Measurements from ENCODE around the gene COX7A2L. TPM values are rescaled to one million over a fixed set of nuclear protein-coding genes. Genes with fewer than 3 reads are reported as not detected.

Gene COX7A2L
- total RNA-seq, 1 experiment from 2014 or later = 99.5 TPM

- Mint-ChIP-seq H3K27ac (no peak overlapping the region; the same call in 1 of the 2 replicates), H3K4me1 (peaks cover 8% of the 10 kb centered on the region; the same call in 1 of the 2 replicates), H3K27me3 (ENCODE audit: low read depth) (no peaks in the 10 kb centered on the region), H3K36me3 (no peaks in the 10 kb centered on the region), H3K4me3 (no peak overlapping the region), H3K9me3 (no peaks in the 10 kb centered on the region)
- ChIA-PET POLR2A (no interaction called here), CTCF (no interaction called here)
- ATAC-seq (no peak), DNase-seq (ENCODE audit: low spot score) (no peak)
- TF ChIP-seq FOXP1 (CRISPR knock-in tag; IDR thresholded peaks at IDR 0.05; ENCODE audit: borderline replicate concordance) = no peak
- no peak for TF ChIP-seq EMX1 (CRISPR knock-in tag; IDR thresholded peaks at IDR 0.05)
- no peak for TF ChIP-seq ARID4B (CRISPR knock-in tag; IDR thresholded peaks at IDR 0.05; ENCODE audit: borderline replicate concordance)
- TF ChIP-seq, protein P1, sequence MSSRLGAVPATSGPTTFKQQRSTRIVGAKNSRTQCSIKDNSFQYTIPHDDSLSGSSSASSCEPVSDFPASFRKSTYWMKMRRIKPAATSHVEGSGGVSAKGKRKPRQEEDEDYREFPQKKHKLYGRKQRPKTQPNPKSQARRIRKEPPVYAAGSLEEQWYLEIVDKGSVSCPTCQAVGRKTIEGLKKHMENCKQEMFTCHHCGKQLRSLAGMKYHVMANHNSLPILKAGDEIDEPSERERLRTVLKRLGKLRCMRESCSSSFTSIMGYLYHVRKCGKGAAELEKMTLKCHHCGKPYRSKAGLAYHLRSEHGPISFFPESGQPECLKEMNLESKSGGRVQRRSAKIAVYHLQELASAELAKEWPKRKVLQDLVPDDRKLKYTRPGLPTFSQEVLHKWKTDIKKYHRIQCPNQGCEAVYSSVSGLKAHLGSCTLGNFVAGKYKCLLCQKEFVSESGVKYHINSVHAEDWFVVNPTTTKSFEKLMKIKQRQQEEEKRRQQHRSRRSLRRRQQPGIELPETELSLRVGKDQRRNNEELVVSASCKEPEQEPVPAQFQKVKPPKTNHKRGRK (CRISPR knock-in tag; IDR thresholded peaks at IDR 0.05; ENCODE audit: borderline replicate concordance) = no peak
- TF ChIP-seq, protein P2, sequence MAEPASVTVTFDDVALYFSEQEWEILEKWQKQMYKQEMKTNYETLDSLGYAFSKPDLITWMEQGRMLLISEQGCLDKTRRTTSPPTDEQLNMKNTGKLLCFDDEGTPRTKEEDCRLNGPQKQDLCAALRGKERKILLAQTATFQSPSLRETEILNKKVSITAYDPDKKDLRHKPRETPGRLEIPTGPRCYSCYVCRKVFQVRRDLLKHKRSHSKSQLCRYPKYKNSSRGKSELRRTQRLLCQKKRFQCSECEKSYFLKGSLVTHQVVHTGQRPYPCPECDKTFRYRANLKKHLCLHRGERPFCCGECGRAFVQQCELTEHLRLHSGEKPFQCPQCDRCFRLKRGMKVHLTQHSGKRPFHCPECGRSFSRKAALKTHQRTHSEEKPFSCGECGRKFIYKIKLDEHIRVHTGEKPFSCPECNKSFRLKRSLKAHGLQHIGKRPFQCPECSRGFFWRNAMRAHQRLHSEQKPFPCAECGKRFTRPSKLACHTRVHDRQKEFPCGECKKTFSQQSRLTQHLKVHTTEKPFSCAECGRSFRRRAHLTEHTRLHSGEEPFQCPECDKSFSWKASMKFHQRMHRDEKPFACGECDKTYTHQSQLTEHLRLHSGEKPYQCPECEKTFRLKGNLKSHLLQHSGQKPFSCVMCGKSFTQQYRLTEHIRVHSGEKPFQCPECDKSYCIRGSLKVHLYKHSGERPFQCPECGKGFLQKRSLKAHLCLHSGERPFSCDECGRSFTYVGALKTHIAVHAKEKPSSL (CRISPR knock-in tag; conservative IDR thresholded peaks at IDR 0.05) = no peak
- TF ChIP-seq, protein P3, sequence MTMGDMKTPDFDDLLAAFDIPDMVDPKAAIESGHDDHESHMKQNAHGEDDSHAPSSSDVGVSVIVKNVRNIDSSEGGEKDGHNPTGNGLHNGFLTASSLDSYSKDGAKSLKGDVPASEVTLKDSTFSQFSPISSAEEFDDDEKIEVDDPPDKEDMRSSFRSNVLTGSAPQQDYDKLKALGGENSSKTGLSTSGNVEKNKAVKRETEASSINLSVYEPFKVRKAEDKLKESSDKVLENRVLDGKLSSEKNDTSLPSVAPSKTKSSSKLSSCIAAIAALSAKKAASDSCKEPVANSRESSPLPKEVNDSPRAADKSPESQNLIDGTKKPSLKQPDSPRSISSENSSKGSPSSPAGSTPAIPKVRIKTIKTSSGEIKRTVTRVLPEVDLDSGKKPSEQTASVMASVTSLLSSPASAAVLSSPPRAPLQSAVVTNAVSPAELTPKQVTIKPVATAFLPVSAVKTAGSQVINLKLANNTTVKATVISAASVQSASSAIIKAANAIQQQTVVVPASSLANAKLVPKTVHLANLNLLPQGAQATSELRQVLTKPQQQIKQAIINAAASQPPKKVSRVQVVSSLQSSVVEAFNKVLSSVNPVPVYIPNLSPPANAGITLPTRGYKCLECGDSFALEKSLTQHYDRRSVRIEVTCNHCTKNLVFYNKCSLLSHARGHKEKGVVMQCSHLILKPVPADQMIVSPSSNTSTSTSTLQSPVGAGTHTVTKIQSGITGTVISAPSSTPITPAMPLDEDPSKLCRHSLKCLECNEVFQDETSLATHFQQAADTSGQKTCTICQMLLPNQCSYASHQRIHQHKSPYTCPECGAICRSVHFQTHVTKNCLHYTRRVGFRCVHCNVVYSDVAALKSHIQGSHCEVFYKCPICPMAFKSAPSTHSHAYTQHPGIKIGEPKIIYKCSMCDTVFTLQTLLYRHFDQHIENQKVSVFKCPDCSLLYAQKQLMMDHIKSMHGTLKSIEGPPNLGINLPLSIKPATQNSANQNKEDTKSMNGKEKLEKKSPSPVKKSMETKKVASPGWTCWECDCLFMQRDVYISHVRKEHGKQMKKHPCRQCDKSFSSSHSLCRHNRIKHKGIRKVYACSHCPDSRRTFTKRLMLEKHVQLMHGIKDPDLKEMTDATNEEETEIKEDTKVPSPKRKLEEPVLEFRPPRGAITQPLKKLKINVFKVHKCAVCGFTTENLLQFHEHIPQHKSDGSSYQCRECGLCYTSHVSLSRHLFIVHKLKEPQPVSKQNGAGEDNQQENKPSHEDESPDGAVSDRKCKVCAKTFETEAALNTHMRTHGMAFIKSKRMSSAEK (CRISPR knock-in tag; IDR thresholded peaks at IDR 0.05; ENCODE audit: borderline replicate concordance) = no peak
- TF ChIP-seq NR2C2 (CRISPR knock-in tag; IDR thresholded peaks at IDR 0.05) = no peak
- TF ChIP-seq, protein P4, sequence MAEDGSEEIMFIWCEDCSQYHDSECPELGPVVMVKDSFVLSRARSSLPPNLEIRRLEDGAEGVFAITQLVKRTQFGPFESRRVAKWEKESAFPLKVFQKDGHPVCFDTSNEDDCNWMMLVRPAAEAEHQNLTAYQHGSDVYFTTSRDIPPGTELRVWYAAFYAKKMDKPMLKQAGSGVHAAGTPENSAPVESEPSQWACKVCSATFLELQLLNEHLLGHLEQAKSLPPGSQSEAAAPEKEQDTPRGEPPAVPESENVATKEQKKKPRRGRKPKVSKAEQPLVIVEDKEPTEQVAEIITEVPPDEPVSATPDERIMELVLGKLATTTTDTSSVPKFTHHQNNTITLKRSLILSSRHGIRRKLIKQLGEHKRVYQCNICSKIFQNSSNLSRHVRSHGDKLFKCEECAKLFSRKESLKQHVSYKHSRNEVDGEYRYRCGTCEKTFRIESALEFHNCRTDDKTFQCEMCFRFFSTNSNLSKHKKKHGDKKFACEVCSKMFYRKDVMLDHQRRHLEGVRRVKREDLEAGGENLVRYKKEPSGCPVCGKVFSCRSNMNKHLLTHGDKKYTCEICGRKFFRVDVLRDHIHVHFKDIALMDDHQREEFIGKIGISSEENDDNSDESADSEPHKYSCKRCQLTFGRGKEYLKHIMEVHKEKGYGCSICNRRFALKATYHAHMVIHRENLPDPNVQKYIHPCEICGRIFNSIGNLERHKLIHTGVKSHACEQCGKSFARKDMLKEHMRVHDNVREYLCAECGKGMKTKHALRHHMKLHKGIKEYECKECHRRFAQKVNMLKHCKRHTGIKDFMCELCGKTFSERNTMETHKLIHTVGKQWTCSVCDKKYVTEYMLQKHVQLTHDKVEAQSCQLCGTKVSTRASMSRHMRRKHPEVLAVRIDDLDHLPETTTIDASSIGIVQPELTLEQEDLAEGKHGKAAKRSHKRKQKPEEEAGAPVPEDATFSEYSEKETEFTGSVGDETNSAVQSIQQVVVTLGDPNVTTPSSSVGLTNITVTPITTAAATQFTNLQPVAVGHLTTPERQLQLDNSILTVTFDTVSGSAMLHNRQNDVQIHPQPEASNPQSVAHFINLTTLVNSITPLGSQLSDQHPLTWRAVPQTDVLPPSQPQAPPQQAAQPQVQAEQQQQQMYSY (CRISPR knock-in tag; IDR thresholded peaks at IDR 0.05) = no peak
- no peak for TF ChIP-seq SOX15 (CRISPR knock-in tag; IDR thresholded peaks at IDR 0.05)
- no peak for TF ChIP-seq HMGXB4 (CRISPR knock-in tag; IDR thresholded peaks at IDR 0.05)
- no peak for TF ChIP-seq AR (CRISPR knock-in tag; IDR thresholded peaks at IDR 0.05)
- TF ChIP-seq TP53 (CRISPR knock-in tag; IDR thresholded peaks at IDR 0.05) = no peak
- TF ChIP-seq ZNF138 (CRISPR knock-in tag; conservative IDR thresholded peaks at IDR 0.05) = no peak
- TF ChIP-seq TEAD4 (CRISPR knock-in tag; IDR thresholded peaks at IDR 0.05) = no peak
- no peak for TF ChIP-seq GABPB1 (CRISPR knock-in tag; IDR thresholded peaks at IDR 0.05)
These were observed 6.8 kb upstream of the COX7A2L start for GRCh38 chr2:42367835-42368234.

Measured in WTC11 (cell line).